Fibroblast of lung (primary cell): Measurements from ENCODE around the gene UNC5A.

Experiments
- EZH2 ChIP-seq: IDR thresholded peaks from 2 replicates; pipeline ENCODE4 v1.5.1; 2012; ENCODE audit warnings: low read length, control low read depth, mild to moderate bottlenecking; ENCODE audit errors: missing control alignments
- TF ChIP-seq, protein P1 (sequence below), 2 donors: IDR thresholded peaks in 1 of 2; conservative IDR thresholded peaks in 1 of 2; 1 replicate in 1 of 2; 2 replicates in 1 of 2; pipeline ENCODE4 v1.5.1; 2011 to 2012; ENCODE audit warnings: low read length in 2 of 2, control low read depth in 1 of 2, inconsistent platforms in 1 of 2, low read depth in 1 of 2, mild to moderate bottlenecking in 1 of 2

DNA sequence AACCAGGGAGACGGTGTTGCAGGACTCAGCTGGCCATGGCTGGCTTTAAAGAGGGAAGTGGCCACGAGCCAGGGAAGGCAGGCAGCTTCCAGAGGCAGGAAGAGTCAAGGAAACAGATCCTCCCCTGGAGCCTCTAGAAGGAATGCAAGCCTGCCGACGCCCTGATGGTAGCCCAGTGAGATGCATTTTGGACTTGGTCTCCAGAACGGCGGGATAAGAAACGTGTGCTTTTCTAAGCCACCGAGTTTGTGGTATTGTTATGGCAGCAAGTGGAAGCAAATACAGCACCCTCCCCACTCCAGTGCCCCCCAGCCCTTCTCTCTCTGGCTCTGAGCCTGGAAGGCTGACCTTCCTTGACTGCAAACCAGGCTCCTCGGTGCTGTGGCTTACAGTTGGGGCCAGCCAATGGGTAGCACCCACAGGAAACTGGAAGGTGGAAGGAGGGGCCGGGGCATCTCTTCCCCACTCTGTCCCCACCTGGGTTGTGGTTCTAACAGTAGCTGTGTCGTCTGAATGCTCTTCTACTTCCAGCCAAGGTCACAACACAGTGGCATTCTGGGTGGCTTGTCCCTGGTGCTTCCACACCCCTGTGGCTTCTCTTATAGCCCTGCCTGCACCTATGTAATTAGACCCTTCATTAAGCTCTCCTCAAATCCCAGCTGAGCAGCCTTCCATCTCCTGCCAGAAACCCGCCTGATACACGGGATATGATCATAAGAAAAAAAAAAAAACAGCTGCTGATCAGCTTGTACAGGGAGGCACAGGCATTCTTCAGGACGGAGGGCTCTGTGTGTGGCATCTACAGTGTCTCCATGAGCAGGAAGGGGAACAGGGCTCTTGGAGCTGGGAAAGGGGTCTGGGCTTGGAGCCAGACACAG lies 29.9 kb upstream of the UNC5A start:
- TF ChIP-seq, protein P1, sequence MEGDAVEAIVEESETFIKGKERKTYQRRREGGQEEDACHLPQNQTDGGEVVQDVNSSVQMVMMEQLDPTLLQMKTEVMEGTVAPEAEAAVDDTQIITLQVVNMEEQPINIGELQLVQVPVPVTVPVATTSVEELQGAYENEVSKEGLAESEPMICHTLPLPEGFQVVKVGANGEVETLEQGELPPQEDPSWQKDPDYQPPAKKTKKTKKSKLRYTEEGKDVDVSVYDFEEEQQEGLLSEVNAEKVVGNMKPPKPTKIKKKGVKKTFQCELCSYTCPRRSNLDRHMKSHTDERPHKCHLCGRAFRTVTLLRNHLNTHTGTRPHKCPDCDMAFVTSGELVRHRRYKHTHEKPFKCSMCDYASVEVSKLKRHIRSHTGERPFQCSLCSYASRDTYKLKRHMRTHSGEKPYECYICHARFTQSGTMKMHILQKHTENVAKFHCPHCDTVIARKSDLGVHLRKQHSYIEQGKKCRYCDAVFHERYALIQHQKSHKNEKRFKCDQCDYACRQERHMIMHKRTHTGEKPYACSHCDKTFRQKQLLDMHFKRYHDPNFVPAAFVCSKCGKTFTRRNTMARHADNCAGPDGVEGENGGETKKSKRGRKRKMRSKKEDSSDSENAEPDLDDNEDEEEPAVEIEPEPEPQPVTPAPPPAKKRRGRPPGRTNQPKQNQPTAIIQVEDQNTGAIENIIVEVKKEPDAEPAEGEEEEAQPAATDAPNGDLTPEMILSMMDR (conservative IDR thresholded peaks at IDR 0.05 in 1 of 2, IDR thresholded peaks at IDR 0.05 in 1 of 2; ENCODE audit: low read depth in 1 of 2, low read length in 2 of 2) = no peak
- TF ChIP-seq EZH2 = no peak
